Mesenchymal stem cell (in vitro differentiated cells and primary cell): ENCODE data around the gene GALR2. TPM values are rescaled to one million over a fixed set of nuclear protein-coding genes. Genes with fewer than 3 reads are reported as not detected.

Experiments
- DNase-seq: peaks from one replicate; pipeline ENCODE4 v3.0.0-alpha.2; 2013
- H2AFZ ChIP-seq: one replicate; pipeline ENCODE4 v1.6.1; 2013; ENCODE audit warnings: low read depth, mild to moderate bottlenecking, control low read depth, inconsistent platforms, low read length, moderate library complexity
- H2AK5ac ChIP-seq: 2 replicates; pipeline ENCODE4 v1.6.1; 2013; ENCODE audit warnings: low read length, moderate library complexity, mild to moderate bottlenecking, inconsistent platforms; ENCODE audit not compliant: severe bottlenecking
- H2BK120ac ChIP-seq: one replicate; pipeline ENCODE4 v1.6.1; 2013; ENCODE audit warnings: low read depth, mild to moderate bottlenecking, inconsistent platforms, low read length, moderate library complexity
- H2BK12ac ChIP-seq, 2 experiments: one replicate each; pipeline ENCODE4 v1.6.1; 2013; ENCODE audit warnings: inconsistent platforms in 2 of 2, low read length in 2 of 2, mild to moderate bottlenecking in 2 of 2, moderate library complexity in 2 of 2, control low read depth in 1 of 2
- H2BK15ac ChIP-seq: one replicate; pipeline ENCODE4 v1.6.1; 2013; ENCODE audit warnings: mild to moderate bottlenecking, low read depth, inconsistent platforms; ENCODE audit not compliant: poor library complexity, severe bottlenecking
- H2BK5ac ChIP-seq: 2 replicates; pipeline ENCODE4 v1.6.1; 2013; ENCODE audit warnings: low read depth, mild to moderate bottlenecking, low read length, control low read depth, inconsistent platforms; ENCODE audit not compliant: poor library complexity, severe bottlenecking
- H3K14ac ChIP-seq, 2 experiments: one replicate each; pipeline ENCODE4 v1.6.1; 2013; ENCODE audit warnings: inconsistent platforms in 2 of 2, low read length in 2 of 2, control low read depth in 1 of 2, mild to moderate bottlenecking in 1 of 2, moderate library complexity in 1 of 2
- H3K18ac ChIP-seq, 2 experiments: one replicate each; pipeline ENCODE4 v1.6.1; 2013; ENCODE audit warnings: inconsistent platforms in 2 of 2, low read length in 2 of 2, control low read depth in 1 of 2, low read depth in 1 of 2, mild to moderate bottlenecking in 1 of 2
- H3K23ac ChIP-seq, 2 experiments: one replicate each; pipeline ENCODE4 v1.6.1; 2013; ENCODE audit warnings: inconsistent platforms in 2 of 2, low read length in 2 of 2, mild to moderate bottlenecking in 2 of 2, moderate library complexity in 2 of 2, control low read depth in 1 of 2
- H3K27ac ChIP-seq: 2 replicates; pipeline ENCODE4 v1.5.1; 2013; ENCODE audit warnings: mild to moderate bottlenecking, moderate library complexity, low read length, control low read depth, inconsistent platforms; ENCODE audit not compliant: poor library complexity, severe bottlenecking
- H3K27me3 ChIP-seq, 2 experiments: 2 replicates each; pipeline versions ENCODE4 v1.6.1 to v1.7.0; 2013; ENCODE audit warnings: low read length in 2 of 2, mild to moderate bottlenecking in 2 of 2, moderate library complexity in 2 of 2, control low read depth in 1 of 2, inconsistent platforms in 1 of 2; ENCODE audit not compliant: control insufficient read depth in 1 of 2, insufficient read depth in 1 of 2
- H3K36me3 ChIP-seq, 2 experiments: 2 replicates each; pipeline versions ENCODE4 v1.6.1 to v1.7.0; 2013; ENCODE audit warnings: low read length in 2 of 2, control low read depth in 1 of 2, inconsistent platforms in 1 of 2, low read depth in 1 of 2, mild to moderate bottlenecking in 1 of 2; ENCODE audit not compliant: insufficient read depth in 2 of 2, control insufficient read depth in 1 of 2
- H3K4ac ChIP-seq, 2 experiments: one replicate each; pipeline ENCODE4 v1.6.1; 2013; ENCODE audit warnings: inconsistent platforms in 2 of 2, low read length in 2 of 2, mild to moderate bottlenecking in 2 of 2, moderate library complexity in 2 of 2, control low read depth in 1 of 2, low read depth in 1 of 2
- H3K4me1 ChIP-seq: 2 replicates; pipeline ENCODE4 v1.6.1; 2013; ENCODE audit warnings: low read depth, low read length, control low read depth; ENCODE audit not compliant: control insufficient read depth, insufficient read depth
- H3K4me2 ChIP-seq: 2 replicates; pipeline ENCODE4 v1.6.1; 2013; ENCODE audit warnings: low read length, mild to moderate bottlenecking, inconsistent platforms; ENCODE audit not compliant: poor library complexity, severe bottlenecking
- H3K4me3 ChIP-seq, 2 experiments: 2 replicates each; pipeline versions ENCODE4 v1.5.1 to v1.7.0; 2013; ENCODE audit warnings: low read length in 2 of 2, mild to moderate bottlenecking in 2 of 2, control low read depth in 1 of 2, low read depth in 1 of 2; ENCODE audit not compliant: insufficient read depth in 1 of 2
- H3K79me1 ChIP-seq: replicated peaks from 2 replicates; pipeline ENCODE4 v1.6.1; 2013; ENCODE audit warnings: mild to moderate bottlenecking, control low read depth, low read length, inconsistent platforms; ENCODE audit not compliant: poor library complexity, severe bottlenecking
- H3K9ac ChIP-seq: 2 replicates; pipeline ENCODE4 v1.7.0; 2013; ENCODE audit warnings: mild to moderate bottlenecking, low read length, moderate library complexity
- H3K9me3 ChIP-seq: 2 replicates; pipeline ENCODE4 v1.7.0; 2013; ENCODE audit warnings: mild to moderate bottlenecking, low read length; ENCODE audit not compliant: control insufficient read depth
- H4K8ac ChIP-seq: one replicate; pipeline ENCODE4 v1.6.1; 2013; ENCODE audit warnings: inconsistent platforms, mild to moderate bottlenecking, low read length, moderate library complexity
- H4K91ac ChIP-seq: one replicate; pipeline ENCODE4 v1.6.1; 2013; ENCODE audit warnings: mild to moderate bottlenecking, low read length, inconsistent platforms
- WGBS: methylation state at CpG from one replicate; pipeline ENCODE4 v1.1.7; 2013; ENCODE audit warnings: mixed read lengths; 5-methylcytosine and 5-hydroxymethylcytosine counted together
- polyA plus RNA-seq, 2 experiments: library from polyadenylated mRNA; stranded (reverse); fragments of 200-250 nt; gene quantifications; one replicate each; pipeline ENCODE4 v1.2.3, GENCODE V29; 2013

The GALR2 gene
- 0.12 TPM for polyA plus RNA-seq (2013, experiment 1 of 2)
- polyA plus RNA-seq (2013, experiment 2 of 2) = 0.11 TPM

GRCh38 chr17:76074390-76075363, at the start of gene GALR2:
GALR2 (plus strand) TSS chr17:76074781; CDS start chr17:76074884, 103 bp downstream.
- peak within 1 kb of the TSS; percentile 23 for H3K4me2 ChIP-seq
- H2BK120ac ChIP-seq = no peak within 1 kb of the TSS
- H2BK15ac ChIP-seq = no peak within 1 kb of the TSS
- peaks cover 34% of the 10 kb centered on the region for H3K4me1 ChIP-seq
- no peak within 1 kb of the TSS for H3K9ac ChIP-seq
- H3K14ac ChIP-seq = no peak within 1 kb of the TSS
- H2AFZ ChIP-seq = no peak within 1 kb of the TSS
- no peaks in the 10 kb centered on the region for H3K79me1 ChIP-seq
- H2BK12ac ChIP-seq = no peak within 1 kb of the TSS
- peaks cover 0 to 2% of the 10 kb centered on the region in 2 experiments for H3K36me3 ChIP-seq
- no peak within 1 kb of the TSS for H4K8ac ChIP-seq
- 5% methylated on average over 71 of the region's 92 CpGs for WGBS
- H3K27me3 ChIP-seq = peaks cover 58 to 63% of the 10 kb centered on the region in 2 experiments
- H2BK5ac ChIP-seq = no peak within 1 kb of the TSS
- H2AK5ac ChIP-seq = no peak within 1 kb of the TSS
- peak within 1 kb of the TSS in 1 of 2 experiments; percentile 35 for H3K23ac ChIP-seq
- H3K4ac ChIP-seq = no peak within 1 kb of the TSS
- DNase-seq = no peak
- H3K4me3 ChIP-seq = no peak within 1 kb of the TSS
- no peak within 1 kb of the TSS for H3K27ac ChIP-seq
- H4K91ac ChIP-seq = no peak within 1 kb of the TSS
- H3K9me3 ChIP-seq = no peaks in the 10 kb centered on the region
- H3K18ac ChIP-seq = no peak within 1 kb of the TSS

GRCh38 chr17:76025294-76025693, 49.3 kb upstream of the GALR2 start:
- H2BK12ac ChIP-seq = no peak overlapping the region
- H3K9ac ChIP-seq = no peak overlapping the region
- no peaks in the 10 kb centered on the region for H3K36me3 ChIP-seq
- H3K4ac ChIP-seq = no peak overlapping the region
- WGBS = 94% methylated on average over 12 of the region's 12 CpGs
- no peak overlapping the region for H3K4me3 ChIP-seq
- no peak overlapping the region for H2BK120ac ChIP-seq
- no peak overlapping the region for H3K18ac ChIP-seq
- H2BK15ac ChIP-seq = no peak overlapping the region
- H3K14ac ChIP-seq = no peak overlapping the region
- H3K4me1 ChIP-seq = peaks cover 21% of the 10 kb centered on the region
- no peak overlapping the region for H3K4me2 ChIP-seq
- H2AFZ ChIP-seq = no peak overlapping the region
- H3K27me3 ChIP-seq = peaks cover 0 to 32% of the 10 kb centered on the region in 2 experiments
- no peak for DNase-seq
- H4K91ac ChIP-seq = no peak overlapping the region
- no peaks in the 10 kb centered on the region for H3K9me3 ChIP-seq
- H2AK5ac ChIP-seq = no peak overlapping the region
- no peak overlapping the region for H2BK5ac ChIP-seq
- H3K27ac ChIP-seq = no peak overlapping the region
- no peak overlapping the region for H3K23ac ChIP-seq
- H4K8ac ChIP-seq = no peak overlapping the region
- H3K79me1 ChIP-seq = no peaks in the 10 kb centered on the region

GRCh38 chr17:76026714-76027158, 47.8 kb upstream of the GALR2 start:
- peaks cover 0 to 25% of the 10 kb centered on the region in 2 experiments for H3K27me3 ChIP-seq
- H3K4me3 ChIP-seq = no peak overlapping the region
- WGBS = 86% methylated on average over 14 of the region's 15 CpGs

DNA sequence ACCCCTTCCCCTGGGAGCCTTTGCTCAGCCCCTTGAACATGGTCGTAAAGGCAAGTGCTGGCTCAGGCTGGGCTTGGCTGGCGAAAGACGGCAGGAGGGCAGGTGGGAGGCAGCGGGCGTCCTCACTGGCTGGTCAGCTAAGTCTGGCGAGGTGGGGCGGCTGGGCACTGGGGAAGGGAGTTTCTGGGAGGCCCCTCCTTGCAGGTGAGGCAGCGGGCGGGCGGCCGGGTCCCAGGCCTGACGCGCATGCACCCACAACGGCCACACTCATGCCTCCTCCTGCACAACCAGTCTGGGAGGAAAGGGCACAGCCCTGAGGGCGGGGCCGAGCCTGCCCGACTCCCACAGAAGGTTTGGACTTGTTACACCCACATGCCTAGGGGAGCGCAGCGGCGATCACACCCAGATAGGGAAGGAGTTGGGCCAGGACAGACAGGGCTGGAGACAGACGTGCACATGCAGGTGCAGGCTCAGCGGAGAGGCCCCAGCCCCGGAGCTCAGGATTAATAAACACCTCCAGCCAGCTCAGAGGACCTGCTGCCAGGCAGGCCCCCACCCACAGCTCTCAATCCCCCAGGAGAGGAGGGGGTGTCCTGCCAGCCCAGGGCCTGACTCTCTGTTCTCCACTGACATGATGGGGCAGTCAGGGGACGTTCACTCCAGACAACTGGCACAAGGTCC, 47.3 kb upstream of the GALR2 start, which contains the start of gene EVPL:
EVPL (minus strand) TSS at position 148 of the 681 bp plus-strand sequence; CDS start at position 40, 108 bp downstream.
- no peak within 1 kb of the TSS for H3K4me2 ChIP-seq
- peaks cover 0 to 24% of the 10 kb centered on the region in 2 experiments for H3K27me3 ChIP-seq
- H2BK5ac ChIP-seq = no peak within 1 kb of the TSS
- H4K8ac ChIP-seq = peak within 1 kb of the TSS; percentile 0
- H2BK12ac ChIP-seq = no peak within 1 kb of the TSS
- no peak for DNase-seq
- H3K4ac ChIP-seq = no peak within 1 kb of the TSS
- H3K18ac ChIP-seq = no peak within 1 kb of the TSS
- H3K9ac ChIP-seq = no peak within 1 kb of the TSS
- no peaks in the 10 kb centered on the region for H3K36me3 ChIP-seq
- no peak within 1 kb of the TSS for H2AFZ ChIP-seq
- H4K91ac ChIP-seq = no peak within 1 kb of the TSS
- no peak within 1 kb of the TSS for H2BK120ac ChIP-seq
- 93% methylated on average over 24 of the region's 24 CpGs for WGBS
- H2AK5ac ChIP-seq = peak within 1 kb of the TSS; percentile 68
- no peaks in the 10 kb centered on the region for H3K79me1 ChIP-seq
- H2BK15ac ChIP-seq = peak within 1 kb of the TSS; percentile 48
- no peak within 1 kb of the TSS for H3K14ac ChIP-seq
- no peak within 1 kb of the TSS for H3K23ac ChIP-seq
- H3K27ac ChIP-seq = no peak within 1 kb of the TSS
- H3K4me3 ChIP-seq = no peak within 1 kb of the TSS
- no peaks in the 10 kb centered on the region for H3K9me3 ChIP-seq
- peaks cover 20% of the 10 kb centered on the region for H3K4me1 ChIP-seq

More at GRCh38 chr17:76026714-76027158, 47.8 kb upstream of the GALR2 start:
- Histone ChIP-seq H4K91ac (no peak overlapping the region), H2BK5ac (no peak overlapping the region), H3K4ac (no peak overlapping the region), H3K9ac (no peak overlapping the region), H3K27ac (no peak overlapping the region), H3K23ac (no peak overlapping the region), H2AK5ac (peak overlapping the region; percentile 3), H3K4me1 (peaks cover 20% of the 10 kb centered on the region), H3K79me1 (no peaks in the 10 kb centered on the region), H3K36me3 (no peaks in the 10 kb centered on the region), H3K18ac (no peak overlapping the region), H3K9me3 (no peaks in the 10 kb centered on the region), H3K14ac (no peak overlapping the region), H4K8ac (no peak overlapping the region), H2BK12ac (no peak overlapping the region), H2AFZ (no peak overlapping the region), H3K4me2 (no peak overlapping the region), H2BK120ac (no peak overlapping the region), H2BK15ac (peak overlapping the region; percentile 48)
- no peak for DNase-seq
